HepG2 (cell line): ENCODE results near the gene HLA-DPB1.

Experiments
- U2AF1 ChIP-seq: fragments of 200-400 bp; formaldehyde crosslinking; optimal IDR thresholded peaks from 2 replicates; pipeline ENCODE3; 2017; ENCODE audit warnings: mild to moderate bottlenecking, low read depth, low read length
- TF ChIP-seq, protein P1 (sequence below): sonication (generic); formaldehyde crosslinking; IDR thresholded peaks from 2 replicates; pipeline ENCODE4 v1.5.0; 2020; ENCODE audit warnings: mild to moderate bottlenecking, missing genetic modification reagents, moderate library complexity

DNA sequence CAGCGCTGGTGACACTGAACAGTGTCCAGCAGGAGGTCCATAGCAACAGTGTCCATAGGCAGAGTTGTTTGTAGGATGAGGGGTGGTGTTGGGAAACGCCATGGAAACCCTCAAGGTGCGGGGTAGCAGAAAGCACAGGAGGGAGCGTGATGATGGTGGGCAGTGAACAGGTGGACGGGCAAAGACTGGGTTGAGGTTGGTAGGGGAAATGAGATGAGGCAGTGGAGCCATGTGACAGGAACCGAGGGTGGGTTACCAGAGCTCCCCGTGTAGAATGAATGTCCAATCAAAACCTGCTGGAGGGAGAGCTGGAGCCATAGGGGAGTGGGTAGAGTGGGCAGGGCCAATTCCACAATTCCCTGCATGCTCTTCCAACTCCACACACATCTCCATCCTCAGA, 38.0 kb downstream of the HLA-DPB1 start:
- TF ChIP-seq, protein P1, sequence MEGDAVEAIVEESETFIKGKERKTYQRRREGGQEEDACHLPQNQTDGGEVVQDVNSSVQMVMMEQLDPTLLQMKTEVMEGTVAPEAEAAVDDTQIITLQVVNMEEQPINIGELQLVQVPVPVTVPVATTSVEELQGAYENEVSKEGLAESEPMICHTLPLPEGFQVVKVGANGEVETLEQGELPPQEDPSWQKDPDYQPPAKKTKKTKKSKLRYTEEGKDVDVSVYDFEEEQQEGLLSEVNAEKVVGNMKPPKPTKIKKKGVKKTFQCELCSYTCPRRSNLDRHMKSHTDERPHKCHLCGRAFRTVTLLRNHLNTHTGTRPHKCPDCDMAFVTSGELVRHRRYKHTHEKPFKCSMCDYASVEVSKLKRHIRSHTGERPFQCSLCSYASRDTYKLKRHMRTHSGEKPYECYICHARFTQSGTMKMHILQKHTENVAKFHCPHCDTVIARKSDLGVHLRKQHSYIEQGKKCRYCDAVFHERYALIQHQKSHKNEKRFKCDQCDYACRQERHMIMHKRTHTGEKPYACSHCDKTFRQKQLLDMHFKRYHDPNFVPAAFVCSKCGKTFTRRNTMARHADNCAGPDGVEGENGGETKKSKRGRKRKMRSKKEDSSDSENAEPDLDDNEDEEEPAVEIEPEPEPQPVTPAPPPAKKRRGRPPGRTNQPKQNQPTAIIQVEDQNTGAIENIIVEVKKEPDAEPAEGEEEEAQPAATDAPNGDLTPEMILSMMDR (CRISPR knock-in tag), result no peak
- TF ChIP-seq U2AF1, result no peak
